Pericardium fibroblast (primary cell): ENCODE measurements around the gene SPOUT1. TPM values are rescaled to one million over a fixed set of nuclear protein-coding genes. Genes with fewer than 3 reads are reported as not detected.

ENCODE experiments used
- total RNA-seq: library from RNA; depleted of rRNA; stranded (reverse); fragments of >200 nt; gene quantifications from 2 replicates; pipeline ENCODE4 v1.2.3, GENCODE V29; 2015

Gene SPOUT1, protein sequence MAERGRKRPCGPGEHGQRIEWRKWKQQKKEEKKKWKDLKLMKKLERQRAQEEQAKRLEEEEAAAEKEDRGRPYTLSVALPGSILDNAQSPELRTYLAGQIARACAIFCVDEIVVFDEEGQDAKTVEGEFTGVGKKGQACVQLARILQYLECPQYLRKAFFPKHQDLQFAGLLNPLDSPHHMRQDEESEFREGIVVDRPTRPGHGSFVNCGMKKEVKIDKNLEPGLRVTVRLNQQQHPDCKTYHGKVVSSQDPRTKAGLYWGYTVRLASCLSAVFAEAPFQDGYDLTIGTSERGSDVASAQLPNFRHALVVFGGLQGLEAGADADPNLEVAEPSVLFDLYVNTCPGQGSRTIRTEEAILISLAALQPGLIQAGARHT
- total RNA-seq = 12.5 and 17.7 TPM in 2 replicates

DNA sequence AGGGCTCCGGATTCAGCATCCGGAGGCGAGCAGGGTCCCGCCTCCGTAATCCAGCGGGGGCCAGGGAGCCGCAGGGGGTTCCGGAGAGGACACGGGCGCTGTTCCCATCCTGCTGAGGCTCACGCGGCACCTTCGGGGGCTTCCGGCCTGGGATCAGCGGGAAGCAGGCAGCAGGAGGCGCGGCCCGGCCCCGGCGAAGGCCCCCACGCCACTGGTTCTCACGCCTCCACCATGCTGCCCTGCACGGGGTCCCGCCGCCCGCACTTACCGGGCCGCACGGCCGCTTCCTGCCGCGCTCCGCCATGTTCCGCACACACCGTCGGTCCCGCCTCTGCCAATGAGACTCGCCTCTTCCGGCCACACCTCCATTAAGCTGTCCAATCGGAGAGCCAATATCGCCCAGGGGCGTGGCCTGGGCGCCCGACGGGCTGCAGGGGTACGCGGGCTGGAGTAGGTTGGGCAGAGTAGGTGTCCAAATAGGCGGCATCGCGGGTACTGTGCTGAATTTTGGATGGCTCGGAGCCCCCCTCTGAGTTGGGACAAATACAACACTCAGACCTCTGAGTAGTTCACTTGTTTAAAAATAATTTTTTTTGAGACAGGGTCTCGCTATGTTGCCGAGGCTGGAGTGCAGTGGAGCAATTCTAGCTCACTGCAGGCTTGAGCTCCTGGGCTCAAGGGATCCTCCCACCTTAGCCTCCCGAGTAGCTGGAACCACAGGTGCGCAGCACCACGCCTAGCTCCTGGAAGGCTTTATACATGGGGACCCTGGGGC lies at the start of gene SPOUT1:
Gene SPOUT1 (minus strand): TSS at position 318 of the 775 bp plus-strand sequence. CDS start 14 bp downstream, at position 304.

DNA sequence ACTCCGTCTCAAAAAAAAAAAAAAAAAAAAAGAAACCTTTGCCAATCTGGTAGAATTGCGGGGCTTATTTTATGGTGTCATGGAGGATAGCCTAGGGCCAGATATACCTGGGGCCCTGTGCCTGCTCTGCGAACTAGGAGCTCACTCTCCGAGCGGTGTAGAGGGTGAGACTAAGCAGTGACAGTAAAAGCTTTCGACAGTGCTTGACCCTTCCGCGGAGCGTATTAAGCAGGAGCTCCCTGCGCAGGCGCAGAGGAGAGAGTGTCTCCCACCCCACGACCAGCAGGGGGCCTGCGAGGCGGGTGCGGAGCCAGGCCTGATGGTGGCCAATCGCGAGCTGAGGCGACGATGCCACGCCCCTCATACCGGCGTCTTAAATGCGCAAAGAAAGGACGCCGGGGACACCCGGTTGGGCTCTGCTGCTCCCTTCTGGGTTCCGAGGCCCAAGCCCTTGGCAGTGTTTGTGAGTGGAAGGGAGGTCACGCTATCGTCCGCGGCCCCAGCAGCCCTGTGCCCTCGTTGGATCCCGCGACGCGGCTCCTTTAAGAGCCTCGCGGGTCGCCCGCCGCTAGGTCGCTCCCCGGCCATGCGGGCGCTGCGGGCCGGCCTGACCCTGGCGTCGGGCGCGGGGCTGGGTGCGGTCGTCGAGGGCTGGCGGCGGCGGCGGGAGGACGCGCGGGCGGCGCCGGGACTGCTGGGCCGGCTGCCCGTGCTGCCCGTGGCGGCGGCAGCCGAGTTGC lies 11.3 kb downstream of the SPOUT1 start, which contains the start of gene ENDOG:
Gene ENDOG (plus strand): TSS at position 402 of the 740 bp plus-strand sequence. CDS start 185 bp downstream, at position 587.

DNA sequence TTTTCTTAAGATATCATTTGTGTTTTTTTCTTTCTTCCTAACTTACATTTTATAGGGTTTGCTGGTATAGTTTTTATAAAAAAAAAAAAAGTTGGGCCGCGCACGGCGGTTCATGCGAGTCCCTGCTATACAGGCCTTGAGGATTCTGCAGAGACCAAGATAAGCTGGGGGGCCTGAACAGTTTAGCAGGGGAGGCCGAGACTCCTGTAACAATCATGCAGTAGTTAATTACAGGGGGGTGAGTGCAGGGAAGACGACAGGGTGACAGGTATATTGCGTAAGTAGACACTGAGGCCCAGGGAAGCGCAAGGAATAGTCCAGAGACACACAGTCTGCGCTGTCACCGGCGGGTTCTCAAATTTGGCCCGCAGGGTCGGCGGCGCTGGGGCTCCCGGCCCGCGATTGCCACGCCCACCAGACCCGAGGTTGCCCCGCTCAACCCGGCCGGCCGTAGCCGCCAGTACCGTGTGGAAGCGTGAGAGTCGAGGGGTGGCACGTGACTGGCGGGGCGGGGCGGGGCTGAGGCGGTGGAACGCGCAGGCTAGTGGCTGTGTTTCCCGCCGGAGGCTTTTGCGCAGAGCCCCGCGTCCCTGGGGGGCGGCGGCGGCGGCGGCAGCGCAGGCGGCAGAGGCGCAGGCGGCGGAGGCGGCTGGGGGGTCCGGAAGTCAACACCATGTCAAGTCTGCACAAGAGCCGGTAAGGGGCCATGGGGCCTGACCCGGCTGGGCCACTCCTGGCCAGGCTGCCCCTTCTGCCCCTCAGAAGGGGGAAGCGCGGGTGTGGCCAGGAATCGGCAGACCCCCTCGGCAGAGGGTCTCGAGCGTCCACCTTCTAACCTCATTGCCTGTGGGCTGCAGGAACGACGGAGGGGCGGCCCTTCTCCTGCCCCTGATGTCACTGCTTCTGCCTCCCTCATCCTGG lies 42.7 kb downstream of the SPOUT1 start, which contains the start of gene TBC1D13:
Gene TBC1D13 (plus strand): TSS at position 573 of the 921 bp plus-strand sequence. CDS start 101 bp downstream, at position 674.

DNA sequence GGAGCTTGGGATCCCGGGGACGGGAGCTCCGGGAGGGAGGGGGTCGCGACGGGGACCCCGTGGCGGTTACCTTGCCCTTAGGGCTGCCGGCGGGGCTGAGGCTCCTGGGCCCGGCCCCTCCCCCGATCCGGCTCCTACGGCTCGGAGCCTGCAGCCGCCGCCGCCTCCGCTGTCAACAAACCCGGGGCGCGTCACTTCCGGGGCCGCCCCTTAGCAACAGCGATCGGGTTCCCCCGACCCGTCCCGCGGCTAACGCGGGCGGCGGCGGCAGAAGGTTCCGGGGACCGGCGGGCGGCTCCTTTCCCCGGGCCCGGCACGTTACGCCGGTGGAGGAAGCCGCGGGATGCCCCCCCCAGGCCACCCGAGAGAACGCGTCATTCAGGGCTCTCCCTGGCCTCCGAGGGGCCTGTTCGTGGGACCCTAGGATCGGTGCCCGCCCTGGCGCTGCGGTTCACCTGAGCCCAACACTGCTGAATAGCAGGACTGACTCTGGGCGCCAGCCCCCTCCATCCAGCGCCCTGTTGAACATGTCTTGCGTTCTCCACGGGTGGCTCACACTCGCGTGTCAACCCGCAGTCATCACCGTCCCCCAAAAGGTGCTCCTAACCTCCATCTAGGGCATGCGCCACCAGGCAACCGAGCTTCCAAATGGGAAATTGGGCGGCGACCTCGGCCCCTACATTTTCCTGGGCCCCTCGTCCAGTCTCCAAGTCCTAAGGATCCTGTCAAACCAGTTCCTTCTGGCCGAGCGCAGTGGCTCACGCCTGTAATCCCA lies 57.7 kb downstream of the SPOUT1 start, which contains the start of gene ZER1:
Gene ZER1 (minus strand): TSS at position 183 of the 775 bp plus-strand sequence. CDS start 16,362 bp downstream, outside the sequence.

Other genes starting within 250 kb of the SPOUT1 start
- 27.4 and 33.6 TPM in 2 replicates for gene DYNC2I2, start 172.9 kb downstream of the SPOUT1 start, total RNA-seq
- 228 and 233 TPM in 2 replicates for gene SET, start 140.6 kb downstream of the SPOUT1 start, total RNA-seq
- 1.0 and 1.8 TPM in 2 replicates for gene PKN3, start 127.3 kb downstream of the SPOUT1 start, total RNA-seq
- gene ZDHHC12, start 105.7 kb downstream of the SPOUT1 start, total RNA-seq = 44.8 and 52.5 TPM in 2 replicates
- 23.9 and 28.9 TPM in 2 replicates for gene ZER1, start 57.9 kb downstream of the SPOUT1 start, total RNA-seq
- gene TBC1D13, start 42.5 kb downstream of the SPOUT1 start, total RNA-seq = 10.8 and 12.5 TPM in 2 replicates
- 26.4 and 28.0 TPM in 2 replicates for gene ENDOG, start 11.3 kb downstream of the SPOUT1 start, total RNA-seq
- 2.7 and 5.8 TPM in 2 replicates for gene KYAT1, start 52.2 kb upstream of the SPOUT1 start, total RNA-seq
- gene LRRC8A, start 52.3 kb upstream of the SPOUT1 start, total RNA-seq = 21.3 and 31.4 TPM in 2 replicates
- gene PHYHD1, start 91.2 kb upstream of the SPOUT1 start, total RNA-seq = 15.9 and 18.6 TPM in 2 replicates
- gene DOLK, start 117.8 kb upstream of the SPOUT1 start, total RNA-seq = 26.5 and 27.8 TPM in 2 replicates
- 14.2 and 16.9 TPM in 2 replicates for gene NUP188, start 117.9 kb upstream of the SPOUT1 start, total RNA-seq
- 33.7 and 44.5 TPM in 2 replicates for gene SH3GLB2, start 198.5 kb upstream of the SPOUT1 start, total RNA-seq
- gene MIGA2, start 206.8 kb upstream of the SPOUT1 start, total RNA-seq = 17.8 and 22.5 TPM in 2 replicates